ENCODE results near the gene LTBP4.

Gene LTBP4

GRCh38 chr19:40662925-40663694 is 61.9 kb downstream of the LTBP4 start:
- DNase-seq = peak; percentile 95

GRCh38 chr19:40663695-40664692 is 62.8 kb downstream of the LTBP4 start:
- no peak for DNase-seq

DNA sequence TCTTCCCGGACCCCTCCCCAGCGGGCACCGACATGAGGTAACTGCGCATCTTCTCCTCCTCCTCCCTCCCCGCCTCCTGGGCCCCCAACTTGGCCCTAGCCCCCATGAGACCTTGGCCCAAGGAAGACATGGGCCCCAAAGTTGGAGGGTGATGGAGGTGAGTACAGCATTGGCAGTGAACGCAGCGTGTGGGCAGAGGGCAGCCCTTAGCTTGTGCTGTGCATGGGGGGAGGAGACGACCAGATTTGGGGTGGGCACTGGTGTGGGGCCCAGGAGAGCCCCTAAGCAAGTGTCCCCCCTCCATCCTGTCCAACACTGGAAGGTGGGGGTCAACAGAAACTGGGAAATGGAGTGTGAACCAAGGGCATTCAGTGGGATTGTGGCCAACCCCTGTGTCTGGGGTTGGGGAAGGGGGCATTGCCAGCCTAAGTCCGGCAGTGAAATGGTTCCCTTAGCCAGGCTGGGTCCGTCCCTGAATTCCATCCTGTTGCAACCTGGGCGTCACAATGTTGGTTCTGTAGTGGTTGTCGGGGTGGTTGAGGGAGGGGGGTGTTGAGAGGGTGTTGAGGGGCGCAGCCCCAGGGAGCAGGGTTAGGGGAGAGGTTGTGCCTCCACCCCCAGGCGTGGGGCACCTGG is 65.8 kb downstream of the LTBP4 start:
- DNase-seq = no peak

- no peak for DNase-seq
Measured at GRCh38 chr19:40667602-40668001, 66.4 kb downstream of the LTBP4 start.

DNA sequence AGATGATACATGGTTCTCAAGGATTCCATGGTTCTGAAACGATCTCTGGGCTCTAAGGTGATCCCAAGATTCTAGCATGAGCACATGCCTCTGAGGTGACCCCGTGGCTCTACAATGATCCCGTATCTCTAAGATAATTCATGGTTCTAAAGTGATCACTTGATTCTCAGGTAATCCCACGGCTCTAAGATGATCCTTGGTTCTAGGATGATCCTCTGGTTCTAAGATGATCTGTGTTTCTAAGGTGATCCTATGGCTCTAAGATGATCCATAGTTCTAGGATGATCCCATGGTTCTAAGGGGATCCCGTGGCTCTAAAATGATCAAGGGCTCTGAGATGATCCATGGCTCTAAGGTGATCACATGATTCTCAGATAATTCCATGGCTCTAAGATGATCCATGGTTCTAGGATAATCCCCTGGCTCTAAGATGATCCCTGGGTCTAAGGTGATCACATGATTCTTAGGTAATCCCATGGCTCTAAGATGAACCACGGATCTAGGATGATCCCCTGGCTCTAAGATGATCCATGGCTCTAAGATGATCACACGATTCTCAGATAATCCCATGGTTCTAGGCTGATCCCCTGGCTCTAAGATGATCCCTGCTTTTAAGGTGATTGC is 67.9 kb downstream of the LTBP4 start:
- DNase-seq = no peak

GRCh38 chr19:40671404-40671803 is 70.2 kb downstream of the LTBP4 start:
- no peak for DNase-seq

DNA sequence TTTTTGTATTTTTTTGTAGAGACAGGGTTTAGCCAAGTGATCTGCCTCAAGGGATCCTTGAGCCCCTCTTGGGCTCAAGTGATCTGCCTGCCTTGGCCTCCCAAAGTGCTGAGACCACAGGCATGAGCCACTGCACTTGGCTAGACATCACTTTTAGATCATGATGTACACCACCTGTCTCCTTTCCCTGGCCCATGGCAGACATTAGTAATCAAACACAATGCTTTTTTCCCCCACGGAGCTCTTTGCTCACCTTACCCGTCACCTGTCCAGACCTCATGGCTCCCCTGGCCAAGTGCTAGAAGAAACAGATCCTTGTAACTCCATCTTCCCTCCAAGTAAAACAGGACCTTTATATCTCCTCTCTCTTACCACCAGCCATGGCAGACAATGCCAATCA is 70.9 kb downstream of the LTBP4 start:
- DNase-seq = no peak

GRCh38 chr19:40672573-40673299 is 71.6 kb downstream of the LTBP4 start:
- DNase-seq = no peak

DNA sequence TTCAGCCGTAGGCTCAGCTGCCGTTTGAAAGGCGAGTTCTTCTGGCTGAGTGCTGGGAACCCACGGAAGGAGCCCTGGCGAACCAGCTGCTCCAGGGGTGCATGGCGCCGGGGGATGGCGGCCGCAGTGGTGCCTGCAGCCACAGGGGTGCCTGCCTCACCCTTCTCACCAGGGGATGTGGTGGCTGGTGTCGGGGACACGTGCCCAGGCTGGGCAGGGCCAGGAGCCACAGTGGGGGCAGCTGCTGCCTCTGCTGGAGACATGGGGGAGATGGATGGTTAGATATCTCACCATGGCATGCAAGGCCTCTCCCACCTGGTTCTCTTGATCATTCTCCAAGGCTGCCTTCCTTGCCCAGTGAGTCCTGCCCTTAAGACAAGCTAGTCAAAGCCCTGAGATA is 72.2 kb downstream of the LTBP4 start:
- DNase-seq = no peak

GRCh38 chr19:40674291-40674690 is 73.1 kb downstream of the LTBP4 start:
- no peak for DNase-seq

DNA sequence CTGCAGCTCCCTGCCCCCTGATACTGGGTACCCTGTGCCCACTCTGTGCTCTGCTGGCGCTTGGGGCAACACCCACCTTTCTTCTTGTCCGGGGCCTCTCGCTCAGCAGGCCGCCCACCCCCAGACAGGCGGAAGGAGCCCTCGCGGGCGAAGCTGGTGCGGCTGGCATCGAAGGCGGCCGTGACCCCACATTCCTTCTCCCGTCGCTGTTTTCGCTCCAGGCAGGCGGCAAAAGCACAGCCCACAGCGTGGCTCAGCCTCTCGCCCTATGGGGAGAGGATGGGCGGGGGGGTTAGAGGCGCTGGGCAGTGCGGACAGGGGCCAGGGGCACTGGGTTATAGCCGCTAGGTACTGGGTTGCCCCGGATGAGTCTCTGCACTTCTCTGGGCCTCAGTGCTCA is 76.0 kb downstream of the LTBP4 start:
- no peak for DNase-seq

Measured in right kidney (tissue), 1 donor.